Measurements from ENCODE around the gene ARHGAP44.
A peak's percentile ranks its signal among the peaks of the same experiment; 100 is the strongest.

Gene ARHGAP44, protein sequence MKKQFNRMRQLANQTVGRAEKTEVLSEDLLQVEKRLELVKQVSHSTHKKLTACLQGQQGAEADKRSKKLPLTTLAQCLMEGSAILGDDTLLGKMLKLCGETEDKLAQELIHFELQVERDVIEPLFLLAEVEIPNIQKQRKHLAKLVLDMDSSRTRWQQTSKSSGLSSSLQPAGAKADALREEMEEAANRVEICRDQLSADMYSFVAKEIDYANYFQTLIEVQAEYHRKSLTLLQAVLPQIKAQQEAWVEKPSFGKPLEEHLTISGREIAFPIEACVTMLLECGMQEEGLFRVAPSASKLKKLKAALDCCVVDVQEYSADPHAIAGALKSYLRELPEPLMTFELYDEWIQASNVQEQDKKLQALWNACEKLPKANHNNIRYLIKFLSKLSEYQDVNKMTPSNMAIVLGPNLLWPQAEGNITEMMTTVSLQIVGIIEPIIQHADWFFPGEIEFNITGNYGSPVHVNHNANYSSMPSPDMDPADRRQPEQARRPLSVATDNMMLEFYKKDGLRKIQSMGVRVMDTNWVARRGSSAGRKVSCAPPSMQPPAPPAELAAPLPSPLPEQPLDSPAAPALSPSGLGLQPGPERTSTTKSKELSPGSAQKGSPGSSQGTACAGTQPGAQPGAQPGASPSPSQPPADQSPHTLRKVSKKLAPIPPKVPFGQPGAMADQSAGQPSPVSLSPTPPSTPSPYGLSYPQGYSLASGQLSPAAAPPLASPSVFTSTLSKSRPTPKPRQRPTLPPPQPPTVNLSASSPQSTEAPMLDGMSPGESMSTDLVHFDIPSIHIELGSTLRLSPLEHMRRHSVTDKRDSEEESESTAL

DNA sequence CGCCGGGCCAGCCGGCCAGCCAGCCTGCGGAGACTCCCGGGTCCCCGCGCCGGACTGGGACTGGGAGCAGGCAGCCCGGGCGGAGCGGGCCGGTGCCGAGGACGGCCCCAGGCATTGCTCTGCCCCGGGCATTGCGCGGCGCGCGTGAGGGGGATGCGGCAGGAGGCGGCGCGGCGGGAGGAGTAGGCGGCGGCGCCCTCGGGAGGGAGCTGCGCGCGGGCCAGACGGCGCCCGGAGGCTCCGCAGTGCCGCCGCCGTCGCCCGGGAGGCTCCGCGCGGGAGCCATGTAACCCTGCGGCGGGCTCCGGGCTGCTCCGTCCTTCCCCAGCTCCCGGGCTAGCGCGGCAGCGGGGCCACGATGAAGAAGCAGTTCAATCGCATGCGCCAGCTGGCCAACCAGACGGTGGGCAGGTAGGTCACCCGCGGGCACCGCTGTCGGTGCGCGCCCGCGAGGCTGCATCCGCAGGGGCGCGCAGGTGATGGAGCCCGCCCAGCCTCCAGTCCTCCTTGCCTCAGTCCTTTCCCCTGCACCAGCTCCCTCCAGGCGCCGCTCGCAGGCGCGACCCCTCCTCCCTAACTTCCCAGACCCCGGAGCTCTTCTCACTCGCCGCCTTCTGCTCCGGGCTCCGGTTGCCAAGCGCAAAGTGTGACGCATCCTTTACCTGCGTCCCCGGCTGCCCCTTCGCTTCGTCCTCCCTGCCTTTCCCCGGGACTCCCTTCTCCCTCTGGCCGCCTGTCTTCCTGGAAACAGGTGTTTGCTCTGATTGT lies at the start of gene ARHGAP44:
Gene ARHGAP44 (plus strand): TSS at position 18 of the 768 bp plus-strand sequence. CDS start 341 bp downstream, at position 359.
- DNase-seq (ENCODE audit: low spot score) = no peak

GRCh38 chr17:12739500-12739899 lies 49.8 kb upstream of the ARHGAP44 start:
- DNase-seq (ENCODE audit: low spot score) = no peak

DNA sequence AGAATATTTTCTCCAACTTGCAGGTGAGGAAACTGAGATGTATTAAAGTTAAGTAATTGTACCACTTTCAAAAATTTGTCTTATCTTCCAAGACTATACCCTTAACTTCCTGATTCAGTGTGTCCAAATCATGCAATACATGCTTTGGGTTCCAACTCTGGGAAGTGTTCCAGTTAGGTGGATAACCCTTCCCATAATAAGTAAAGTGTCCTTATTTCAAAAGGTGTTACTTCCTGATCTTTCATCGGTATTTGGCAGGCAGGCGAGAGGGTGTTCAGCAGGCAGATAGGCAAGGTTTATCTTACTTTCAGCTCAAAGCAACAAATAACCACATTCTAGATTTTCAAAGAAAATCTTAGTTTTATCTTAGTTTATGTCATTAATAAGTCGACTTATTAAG lies 46.3 kb upstream of the ARHGAP44 start:
- DNase-seq (ENCODE audit: low spot score) = no peak

DNA sequence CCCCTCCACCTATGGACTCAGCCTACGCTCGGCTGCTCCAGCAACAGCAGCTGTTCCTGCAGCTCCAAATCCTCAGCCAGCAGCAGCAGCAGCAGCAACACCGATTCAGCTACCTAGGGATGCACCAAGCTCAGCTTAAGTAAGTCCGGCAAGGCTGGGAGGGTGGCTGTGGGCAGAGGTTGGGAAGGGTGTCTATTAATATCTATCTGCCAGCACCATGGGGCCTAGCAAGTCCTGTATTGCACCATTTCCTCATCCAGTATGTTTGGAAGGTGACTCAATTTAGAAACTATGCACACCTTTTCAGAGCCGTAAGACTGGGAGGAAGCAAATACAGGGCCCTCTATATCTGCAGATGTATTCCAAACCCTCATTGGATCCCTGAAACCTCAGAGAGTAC lies 45.0 kb upstream of the ARHGAP44 start:
- no peak for DNase-seq (ENCODE audit: low spot score)

- DNase-seq (ENCODE audit: low spot score) = no peak
Observed at GRCh38 chr17:12744786-12745185, 44.5 kb upstream of the ARHGAP44 start.

- DNase-seq (ENCODE audit: low spot score) = no peak
Observed at GRCh38 chr17:12745486-12745885, 43.8 kb upstream of the ARHGAP44 start.

DNA sequence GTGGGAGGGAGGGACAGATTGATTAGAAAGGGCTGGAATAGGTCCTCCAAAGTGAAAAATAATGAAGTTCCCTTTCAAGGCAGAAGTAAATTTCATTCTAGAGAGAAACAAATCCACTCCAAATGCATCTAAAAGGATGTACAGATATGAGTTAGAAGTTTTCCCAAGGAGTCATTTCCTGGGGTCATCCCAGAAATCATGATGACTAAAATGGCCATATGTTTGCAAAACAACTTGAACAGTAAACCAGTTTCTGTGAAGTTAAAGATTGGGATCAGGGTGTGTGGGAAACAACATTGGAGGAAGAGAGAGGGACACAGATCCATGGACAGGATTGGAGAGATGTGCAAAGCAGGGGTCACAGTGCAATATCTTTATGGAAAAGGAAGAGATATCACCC lies 32.5 kb upstream of the ARHGAP44 start:
- DNase-seq (ENCODE audit: low spot score) = no peak

- DNase-seq (ENCODE audit: low spot score) = no peak
Observed at GRCh38 chr17:12759090-12759489, 30.2 kb upstream of the ARHGAP44 start.

DNA sequence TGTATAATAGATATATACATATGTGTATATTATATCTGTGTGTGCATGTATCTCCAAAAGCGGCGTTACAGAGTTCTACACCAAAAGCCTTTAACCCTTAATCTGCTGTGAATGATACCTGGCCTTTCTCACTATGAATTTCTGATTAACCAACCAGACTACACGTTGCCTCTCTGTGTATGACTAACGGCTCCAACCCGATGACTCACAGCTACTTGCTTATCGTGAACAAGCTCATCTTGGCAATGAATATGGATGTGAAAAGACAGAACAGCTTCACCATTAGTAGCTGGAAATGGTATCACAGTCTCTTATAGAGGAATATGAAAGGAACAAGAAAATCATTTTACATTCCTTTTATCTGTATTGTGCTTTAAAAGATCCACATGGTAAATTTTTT lies 23.8 kb upstream of the ARHGAP44 start:
- no peak for DNase-seq (ENCODE audit: low spot score)

- no peak for DNase-seq (ENCODE audit: low spot score)
Observed at GRCh38 chr17:12768255-12768654, 21.0 kb upstream of the ARHGAP44 start.

DNA sequence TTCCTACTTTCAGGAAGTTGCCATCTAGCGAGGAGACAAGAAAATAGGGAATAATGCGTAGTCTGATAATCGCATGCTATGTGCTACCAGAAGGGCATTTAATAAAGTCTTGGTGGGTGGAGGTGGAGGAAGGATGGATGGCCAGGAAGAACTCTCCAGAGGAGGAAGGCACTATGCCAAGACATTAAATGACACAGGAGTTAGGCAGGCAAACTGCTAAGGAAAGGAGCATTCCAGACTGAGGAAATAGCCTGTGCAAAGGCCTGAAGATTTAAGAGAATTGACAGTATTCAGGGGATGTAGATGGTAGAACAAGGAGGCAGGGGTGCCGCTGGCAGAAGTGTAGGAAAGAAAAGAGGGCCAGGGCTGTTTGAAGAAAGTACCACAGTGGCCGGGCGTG lies 19.3 kb upstream of the ARHGAP44 start:
- DNase-seq (ENCODE audit: low spot score) = no peak

DNA sequence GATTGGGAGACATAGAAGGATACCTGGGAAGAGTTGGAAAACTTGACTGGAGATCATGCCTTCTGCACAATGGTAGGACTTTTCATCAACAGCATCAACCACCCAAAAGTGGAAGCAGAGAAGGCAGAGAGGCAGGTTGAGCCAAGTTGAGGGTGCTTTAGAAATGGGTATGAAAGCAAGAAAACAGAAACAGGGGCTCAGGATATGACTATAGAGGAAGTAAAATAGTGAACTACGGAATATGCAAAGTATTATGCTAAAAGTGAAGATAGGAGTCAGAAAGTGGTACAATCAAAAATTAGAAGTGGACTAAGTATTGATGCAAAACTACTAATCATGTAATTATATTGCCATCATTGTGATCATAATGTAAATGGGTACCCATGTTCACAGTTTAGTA lies 16.1 kb upstream of the ARHGAP44 start:
- no peak for DNase-seq (ENCODE audit: low spot score)

DNA sequence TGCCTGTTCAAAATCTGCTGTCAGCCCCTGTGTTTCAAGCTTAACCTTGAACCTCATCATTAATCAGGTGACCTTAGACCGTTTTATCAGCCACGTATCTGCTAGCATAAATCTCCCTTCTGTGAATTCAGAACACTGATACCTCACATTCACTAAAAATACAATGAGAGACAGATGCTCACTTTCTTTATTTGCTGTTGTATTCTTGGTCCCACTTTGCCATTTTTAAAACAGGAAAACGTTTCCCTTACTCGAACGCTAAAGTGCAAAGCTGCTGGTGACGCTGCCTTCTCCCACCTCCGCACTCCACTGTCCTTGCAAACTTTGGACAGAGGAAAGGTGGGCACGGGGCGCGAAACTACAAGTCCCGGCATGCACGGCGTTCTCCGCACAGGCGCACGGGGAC lies 220 bp upstream of the ARHGAP44 start:
- DNase-seq (ENCODE audit: low spot score) = peak; percentile 63

DNA sequence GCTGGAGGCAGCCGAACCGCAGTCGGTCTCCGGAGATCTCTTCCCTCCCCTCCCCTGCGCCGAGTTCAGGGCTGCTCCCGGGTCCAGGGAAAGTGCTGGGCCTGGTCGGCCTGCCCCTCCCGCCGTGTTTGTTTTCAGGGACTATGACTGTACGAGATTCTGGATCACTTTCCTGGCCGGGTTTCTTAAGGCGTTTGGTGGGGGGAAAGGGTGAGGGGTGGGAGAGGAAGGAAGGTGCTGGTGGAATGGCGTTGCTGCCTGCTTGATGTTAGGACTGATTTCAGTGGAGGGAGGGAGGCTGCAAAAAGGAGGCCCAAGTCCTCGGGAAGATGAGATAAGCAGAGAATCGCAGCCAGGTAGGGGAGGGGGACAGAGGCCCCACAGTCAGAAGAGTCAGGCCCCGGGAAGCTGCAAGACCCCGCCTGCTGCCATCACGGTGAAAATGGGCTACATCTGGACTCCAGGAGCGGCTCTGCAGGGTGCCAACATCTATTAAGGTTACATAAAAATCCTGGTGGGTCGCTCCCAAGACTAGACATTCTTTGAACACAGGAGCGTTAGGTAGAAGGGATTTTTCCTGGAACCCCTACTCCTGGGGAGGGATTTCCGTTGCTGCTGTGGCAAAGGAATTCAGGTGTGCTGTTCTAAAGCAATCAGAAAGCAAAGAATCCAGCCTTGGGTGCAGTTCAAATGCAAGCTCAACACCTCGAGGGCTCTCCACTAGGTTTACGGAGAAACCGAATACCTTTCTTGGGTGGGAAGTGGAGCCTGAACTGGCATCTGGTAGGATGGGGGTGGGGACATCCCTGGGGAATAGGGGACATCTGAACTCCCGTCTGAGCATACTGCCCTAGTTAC lies 1.2 kb downstream of the ARHGAP44 start:
- no peak for DNase-seq (ENCODE audit: low spot score)

DNA sequence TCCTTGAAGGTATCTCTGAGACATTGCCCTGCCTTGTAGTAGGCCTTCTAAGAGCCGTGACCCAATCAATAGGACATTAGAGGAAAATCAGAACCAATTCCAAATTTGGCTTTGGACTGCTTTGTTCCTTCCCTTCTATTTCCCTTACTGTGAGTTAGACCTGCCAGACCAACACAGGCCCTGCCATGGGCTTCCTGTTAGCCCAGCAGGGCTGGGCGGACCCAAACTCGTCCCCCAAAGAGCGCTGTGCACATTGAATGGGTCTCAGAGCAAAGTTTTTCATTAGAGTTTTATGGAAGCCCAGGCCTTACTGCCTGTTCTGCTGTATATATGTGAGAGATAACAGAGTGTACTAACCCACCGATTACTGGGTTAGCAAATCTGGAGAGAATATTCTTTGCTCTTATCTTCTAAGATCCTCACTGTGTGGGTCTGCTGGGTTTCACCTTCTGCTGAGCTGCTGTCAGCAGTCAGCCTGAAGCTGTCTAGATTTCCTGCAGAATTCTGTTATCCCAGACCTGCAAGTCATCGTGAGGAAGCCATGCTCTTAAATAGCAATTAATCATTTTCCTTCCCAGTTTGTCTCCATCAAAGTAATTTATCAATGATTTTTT lies 5.7 kb downstream of the ARHGAP44 start:
- no peak for DNase-seq (ENCODE audit: low spot score)

- DNase-seq (ENCODE audit: low spot score) = no peak
Observed at GRCh38 chr17:12800855-12801365, 11.6 kb downstream of the ARHGAP44 start.

DNA sequence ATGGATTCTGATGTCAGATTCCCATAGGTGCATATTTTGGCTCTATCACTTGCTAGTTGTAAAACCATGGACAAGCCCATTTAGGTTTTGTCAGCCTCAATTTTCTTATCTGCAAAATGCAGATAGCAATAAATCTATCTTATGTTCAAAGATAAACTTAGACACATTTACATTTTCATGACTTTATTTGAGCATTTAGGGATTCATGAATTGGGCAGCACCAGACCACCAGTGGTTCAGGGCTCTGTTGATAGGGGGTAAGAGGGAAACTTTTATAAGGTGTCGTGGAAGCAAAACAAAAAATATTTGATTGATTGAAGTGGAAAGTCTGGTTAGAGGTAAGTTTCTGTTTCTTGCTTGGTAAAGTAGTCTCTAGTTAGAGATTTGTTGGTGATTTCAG lies 17.3 kb downstream of the ARHGAP44 start:
- DNase-seq (ENCODE audit: low spot score) = no peak

GRCh38 chr17:12808723-12809122 lies 19.4 kb downstream of the ARHGAP44 start:
- DNase-seq (ENCODE audit: low spot score) = no peak

DNA sequence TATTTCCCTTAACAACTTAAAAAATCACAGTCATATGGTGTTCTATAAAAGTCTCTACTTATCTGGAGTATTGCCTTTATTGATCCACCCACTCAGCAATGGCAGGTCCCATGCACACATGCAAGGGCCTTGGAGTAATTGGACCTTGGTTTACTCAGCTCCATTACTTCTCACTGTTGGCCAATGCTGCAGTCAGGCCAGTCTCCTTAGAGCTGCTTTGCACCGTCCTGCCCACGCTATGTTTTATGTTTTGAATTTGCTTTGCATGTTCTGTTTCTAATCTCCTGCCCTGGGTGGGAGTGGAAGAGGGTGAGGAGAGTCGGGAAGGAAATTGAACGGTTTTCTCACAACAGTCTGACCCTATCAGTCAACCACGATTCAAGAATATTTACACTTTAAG lies 23.6 kb downstream of the ARHGAP44 start:
- DNase-seq (ENCODE audit: low spot score) = no peak

- no peak for DNase-seq (ENCODE audit: low spot score)
Observed at GRCh38 chr17:12813664-12814063, 24.4 kb downstream of the ARHGAP44 start.

GRCh38 chr17:12814718-12815117 lies 25.4 kb downstream of the ARHGAP44 start:
- no peak for DNase-seq (ENCODE audit: low spot score)

Measured in LoVo (cell line).